Naive thymus-derived CD8-positive, alpha-beta T cell (primary cell): ENCODE measurements around the gene TTC12. TPM values are rescaled to one million over a fixed set of nuclear protein-coding genes. Genes with fewer than 3 reads are reported as not detected.
A peak's percentile ranks its signal among the peaks of the same experiment; 100 is the strongest.

Source experiments
- ATAC-seq, 2 donors: fragments of 150-1000 bp; cut with Tn5 transposase in 1 of 2; sonication (Bioruptor Pico), chemical (Tn5 transposase) in 1 of 2; 1 replicate in 1 of 2; 2 replicates in 1 of 2; pipeline ENCODE4 v1.10.0; 2021; ENCODE audit warnings: mild to moderate bottlenecking in 2 of 2, moderate library complexity in 2 of 2
- POLR2A ChIA-PET: fragments of 350-600 bp; sonication (Branson Sonifier 250); formaldehyde crosslinking; loops from one replicate; lab custom pipeline; 2021; ENCODE audit warnings: antibody characterized with exemption; lab: Charles Lee
- DNase-seq, 10 donors: peaks; one replicate each; pipeline versions ENCODE4 v3.0.0 to v3.0.0-alpha.2; 2020 to 2022
- H3K27ac Mint-ChIP-seq, 10 donors: one replicate each; pipeline ENCODE4 v1.8.0; 2020 to 2022; ENCODE audit warnings: mild to moderate bottlenecking in 10 of 10, mixed read lengths in 10 of 10, moderate library complexity in 4 of 10, inconsistent platforms in 1 of 10
- H3K27me3 Mint-ChIP-seq, 5 donors: one replicate each; pipeline ENCODE4 v1.8.0; 2021 to 2022; ENCODE audit warnings: mixed read lengths in 5 of 5
- H3K36me3 Mint-ChIP-seq, 3 donors: one replicate each; pipeline ENCODE4 v1.8.0; 2020 to 2022; ENCODE audit warnings: mixed read lengths in 3 of 3, mild to moderate bottlenecking in 2 of 3, inconsistent platforms in 1 of 3
- H3K4me1 Mint-ChIP-seq, 4 donors: one replicate each; pipeline ENCODE4 v1.8.0; 2021 to 2022; ENCODE audit warnings: mixed read lengths in 4 of 4
- H3K4me3 Mint-ChIP-seq, 10 donors: one replicate each; pipeline ENCODE4 v1.8.0; 2020 to 2022; ENCODE audit warnings: mild to moderate bottlenecking in 10 of 10, mixed read lengths in 10 of 10, moderate library complexity in 6 of 10, inconsistent platforms in 1 of 10
- H3K9me3 Mint-ChIP-seq, 9 donors: one replicate each; pipeline ENCODE4 v1.8.0; 2020 to 2022; ENCODE audit warnings: mixed read lengths in 9 of 9, mild to moderate bottlenecking in 3 of 9, inconsistent platforms in 1 of 9, moderate library complexity in 1 of 9
- polyA plus RNA-seq, 3 donors: library from polyadenylated mRNA; unstranded; fragments of 300-500 nt; fragmentation: Illumina TruSeq; gene quantifications; one replicate each; pipeline ENCODE4 v1.2.3, GENCODE V29; 2021
- total RNA-seq, 8 experiments: library from RNA in 2 of 8; stranded (reverse) in 2 of 8; gene quantifications; one replicate each; pipeline ENCODE4 v1.2.3 and lab custom pipeline; 2021 to 2026

Gene TTC12
- total and polyA plus RNA-seq, 5 experiments from 2014 or later: 6.9 to 95.8 (median 11.3) TPM

GRCh38 chr11:113405724-113406478 lies 91.5 kb downstream of the TTC12 start:
- ATAC-seq: no peak
- no peaks in the 10 kb centered on the region for H3K9me3 Mint-ChIP-seq

GRCh38 chr11:113407163-113407562 lies 92.8 kb downstream of the TTC12 start:
- Mint-ChIP-seq H3K4me1 (no peaks in the 10 kb centered on the region), H3K4me3 (no peak overlapping the region), H3K27me3 (peaks cover 0 to 8% (median 0%) of the 10 kb centered on the region in 5 donors), H3K9me3 (no peaks in the 10 kb centered on the region), H3K36me3 (no peaks in the 10 kb centered on the region), H3K27ac (no peak overlapping the region)
- DNase-seq (no peak), ATAC-seq (no peak)
- POLR2A ChIA-PET: no interaction called here

More at GRCh38 chr11:113405724-113406478, 91.5 kb downstream of the TTC12 start:
- POLR2A ChIA-PET: no interaction called here
- Mint-ChIP-seq H3K4me1 (no peaks in the 10 kb centered on the region), H3K4me3 (no peak overlapping the region), H3K27me3 (peaks cover 0 to 8% (median 0%) of the 10 kb centered on the region in 5 donors), H3K36me3 (no peaks in the 10 kb centered on the region), H3K27ac (no peak overlapping the region)
- DNase-seq: no peak

GRCh38 chr11:113408206-113408605 lies 93.8 kb downstream of the TTC12 start:
- ATAC-seq (no peak), DNase-seq (no peak)
- H3K4me1 Mint-ChIP-seq: no peaks in the 10 kb centered on the region
- H3K27ac Mint-ChIP-seq: no peak overlapping the region
- POLR2A ChIA-PET: no interaction called here
- H3K36me3 Mint-ChIP-seq: no peaks in the 10 kb centered on the region
- no peak overlapping the region for H3K4me3 Mint-ChIP-seq
- no peaks in the 10 kb centered on the region for H3K9me3 Mint-ChIP-seq
- H3K27me3 Mint-ChIP-seq: peaks cover 0 to 9% (median 0%) of the 10 kb centered on the region in 5 donors

- ATAC-seq (no peak), DNase-seq (no peak)
- Mint-ChIP-seq H3K27me3 (peaks cover 0 to 15% (median 0%) of the 10 kb centered on the region in 5 donors), H3K4me1 (no peaks in the 10 kb centered on the region), H3K36me3 (no peaks in the 10 kb centered on the region), H3K4me3 (no peak overlapping the region), H3K9me3 (no peaks in the 10 kb centered on the region), H3K27ac (no peak overlapping the region)
- POLR2A ChIA-PET: no interaction called here
Observed at GRCh38 chr11:113408887-113409286, 94.5 kb downstream of the TTC12 start.

DNA sequence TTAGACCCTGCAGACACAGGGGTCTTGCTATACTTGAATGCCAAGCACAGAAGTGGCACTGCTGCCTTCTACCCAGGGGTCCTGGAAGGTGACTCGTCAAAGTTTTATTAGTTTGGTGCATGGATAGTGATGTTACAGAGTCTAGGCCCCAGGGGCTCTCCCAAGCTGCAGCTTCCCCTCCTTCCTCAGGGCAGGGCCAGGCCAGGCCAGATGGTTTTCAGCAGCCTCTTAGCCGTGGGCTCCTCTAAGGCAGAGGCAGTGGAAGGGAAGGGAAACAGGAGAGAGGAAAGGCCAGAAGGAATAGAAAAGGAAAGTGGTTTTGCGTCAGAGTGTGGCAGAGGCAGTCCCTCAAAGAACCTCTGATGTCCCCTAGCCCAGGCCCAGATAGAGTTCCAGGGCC lies 95.1 kb downstream of the TTC12 start:
- Mint-ChIP-seq H3K4me3 (no peak overlapping the region), H3K4me1 (no peaks in the 10 kb centered on the region)
- POLR2A ChIA-PET: no interaction called here

DNA sequence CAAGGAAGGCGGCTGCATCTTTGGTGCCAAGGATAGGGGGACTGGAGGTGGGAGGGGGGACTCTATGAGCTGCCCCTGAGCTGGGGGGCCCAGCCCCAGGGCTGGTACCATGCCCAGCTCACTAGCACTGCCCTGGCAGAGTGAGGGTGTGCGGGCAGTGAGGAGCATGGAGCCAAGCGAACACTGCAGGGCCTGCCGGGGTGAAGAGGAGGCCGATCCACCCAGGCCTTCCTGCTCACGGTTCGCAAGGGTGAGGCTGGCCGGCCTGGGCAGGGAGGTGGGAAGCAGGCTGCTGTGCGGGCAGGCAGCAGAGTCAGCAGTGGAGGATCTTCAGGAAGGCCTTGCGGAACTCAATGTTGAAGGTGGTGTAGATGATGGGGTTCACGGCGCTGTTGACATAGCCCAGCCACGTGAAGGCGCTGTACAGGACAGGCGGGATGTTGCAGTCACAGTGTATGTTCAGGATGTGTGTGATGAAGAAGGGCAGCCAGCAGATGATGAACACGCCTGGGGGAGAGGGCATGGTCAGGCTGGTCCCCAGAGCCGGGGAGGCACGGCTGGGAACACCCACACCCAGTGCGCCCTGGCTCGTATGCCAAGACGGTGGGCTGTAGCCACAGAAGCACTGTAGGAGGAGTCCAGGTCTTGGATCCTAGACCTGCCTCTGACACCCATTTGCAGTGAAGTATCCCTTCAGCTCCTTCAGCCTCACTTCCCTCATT lies 96.2 kb downstream of the TTC12 start:
- H3K36me3 Mint-ChIP-seq: no peaks in the 10 kb centered on the region
- H3K9me3 Mint-ChIP-seq: no peaks in the 10 kb centered on the region
- peak overlapping the region in 1 of 10 donors; percentile 32 for H3K27ac Mint-ChIP-seq
- H3K27me3 Mint-ChIP-seq: peaks cover 0 to 15% (median 0%) of the 10 kb centered on the region in 5 donors
- H3K4me1 Mint-ChIP-seq: no peaks in the 10 kb centered on the region
- POLR2A ChIA-PET: no interaction called here
- DNase-seq: no peak
- ATAC-seq: no peak
- H3K4me3 Mint-ChIP-seq: no peak overlapping the region

More for the DNA sequence above, 95.1 kb downstream of the TTC12 start:
- no peak for ATAC-seq
- H3K9me3 Mint-ChIP-seq: no peaks in the 10 kb centered on the region
- no peak overlapping the region for H3K27ac Mint-ChIP-seq
- no peak for DNase-seq
- H3K27me3 Mint-ChIP-seq: peaks cover 0 to 15% (median 0%) of the 10 kb centered on the region in 5 donors
- no peaks in the 10 kb centered on the region for H3K36me3 Mint-ChIP-seq

GRCh38 chr11:113411536-113411935 lies 97.2 kb downstream of the TTC12 start:
- H3K9me3 Mint-ChIP-seq: no peaks in the 10 kb centered on the region
- ATAC-seq: no peak

DNA sequence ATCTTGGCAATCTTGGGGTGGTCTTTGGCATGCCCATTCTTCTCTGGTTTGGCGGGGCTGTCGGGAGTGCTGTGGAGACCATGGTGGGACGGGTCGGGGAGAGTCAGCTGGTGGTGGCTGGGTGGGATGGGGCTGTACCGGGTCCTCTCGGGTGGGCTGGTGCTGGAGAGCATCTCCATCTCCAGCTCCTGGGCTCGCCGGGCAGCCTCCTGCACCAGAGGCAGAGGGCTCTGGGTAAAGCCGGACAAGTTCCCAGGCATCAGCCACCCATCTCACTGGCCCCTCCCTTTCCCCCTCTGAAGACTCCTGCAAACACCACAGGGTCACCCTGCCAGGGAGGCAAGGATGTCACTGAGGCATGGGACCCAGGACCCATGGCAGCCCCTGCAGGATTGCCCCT lies 98.3 kb downstream of the TTC12 start:
- Mint-ChIP-seq H3K4me1 (no peaks in the 10 kb centered on the region), H3K36me3 (no peaks in the 10 kb centered on the region), H3K4me3 (no peak overlapping the region), H3K27ac (no peak overlapping the region), H3K27me3 (peaks cover 0 to 20% (median 0%) of the 10 kb centered on the region in 5 donors), H3K9me3 (no peaks in the 10 kb centered on the region)
- POLR2A ChIA-PET: no interaction called here
- ATAC-seq (no peak), DNase-seq (no peak)

More at GRCh38 chr11:113411536-113411935, 97.2 kb downstream of the TTC12 start:
- no peak for DNase-seq
- Mint-ChIP-seq H3K36me3 (no peaks in the 10 kb centered on the region), H3K4me1 (no peaks in the 10 kb centered on the region), H3K27me3 (peaks cover 0 to 19% (median 0%) of the 10 kb centered on the region in 5 donors), H3K4me3 (no peak overlapping the region), H3K27ac (no peak overlapping the region)
- POLR2A ChIA-PET: no interaction called here

DNA sequence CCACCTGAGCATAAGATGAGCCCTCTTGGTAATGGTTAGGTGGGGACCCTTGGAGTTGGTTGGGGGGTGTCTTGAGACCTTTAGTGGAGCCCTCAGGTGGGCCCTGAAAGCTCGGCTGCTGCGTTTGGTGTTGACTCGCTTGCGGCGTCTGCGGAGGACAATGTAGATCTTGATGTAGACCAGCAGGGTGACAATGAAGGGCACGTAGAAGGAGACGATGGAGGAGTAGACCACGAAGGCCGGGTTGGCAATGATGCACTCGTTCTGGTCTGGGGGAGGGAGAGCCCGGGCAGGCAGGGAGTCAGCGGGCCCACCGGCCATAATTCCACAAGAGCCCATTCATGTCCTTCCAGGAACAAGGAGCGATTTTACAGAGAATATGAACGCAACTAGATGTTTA lies 101.0 kb downstream of the TTC12 start:
- Mint-ChIP-seq H3K4me3 (no peak overlapping the region), H3K36me3 (no peaks in the 10 kb centered on the region), H3K4me1 (no peaks in the 10 kb centered on the region), H3K27ac (no peak overlapping the region), H3K27me3 (peaks cover 0 to 15% (median 0%) of the 10 kb centered on the region in 5 donors), H3K9me3 (no peaks in the 10 kb centered on the region)
- ATAC-seq (no peak), DNase-seq (no peak)
- POLR2A ChIA-PET: no interaction called here

Other genes starting within 250 kb of the TTC12 start
- 1 to 10 TPM; 4.6 to 5.9 TPM for gene ANKK1, start 73.2 kb downstream of the TTC12 start, total RNA-seq
- gene ANKK1, start 73.2 kb downstream of the TTC12 start, polyA plus RNA-seq: not detected
- not detected for gene DRD2, start 160.8 kb downstream of the TTC12 start, total RNA-seq
- not detected for gene DRD2, start 160.8 kb downstream of the TTC12 start, polyA plus RNA-seq